ENCODE results near the gene CADM1. TPM values are rescaled to one million over a fixed set of nuclear protein-coding genes. Genes with fewer than 3 reads are reported as not detected.
A peak's percentile ranks its signal among the peaks of the same experiment; 100 is the strongest.

The CADM1 gene
- total and polyA plus RNA-seq, 10 of the 15 experiments (the other 5 are each of a cell fraction or from before 2014, with no cell fraction given) = 0.03 to 0.48 (median 0.15) TPM; not detected in 3

DNA sequence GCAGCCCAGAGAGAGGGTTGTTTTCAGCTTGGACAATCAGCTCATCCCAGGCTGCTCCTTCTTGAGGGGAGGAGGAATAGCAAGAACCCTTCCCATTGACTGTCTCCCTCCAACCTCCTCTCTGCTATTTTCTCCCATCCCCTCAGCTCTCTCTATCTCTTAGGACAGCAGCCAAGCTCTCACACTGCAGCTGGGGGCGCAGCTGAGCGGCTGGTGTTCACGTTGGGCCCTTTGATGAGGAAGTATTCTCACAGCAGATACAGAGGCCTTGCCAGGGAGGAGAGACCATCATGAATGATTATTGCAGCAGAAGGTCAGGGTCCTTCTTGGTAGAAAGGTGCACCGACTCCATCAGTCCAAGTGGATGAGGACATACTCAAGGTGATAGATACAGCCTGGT is 26.5 kb upstream of the CADM1 start:
- ChIA-PET SMC1A (ENCODE audit: uncharacterized antibody, unreplicated experiment) (interaction anchor here (0.6 to 1.1 kb wide), 2 partner anchors 29 to 53 kb away, joined by 3 to 4 read pairs; no protein-coding TSS in a partner anchor), CTCF (interaction anchor here (0.6 to 0.8 kb wide), 2 partner anchors 8 to 41 kb away, joined by 3 read pairs; no protein-coding TSS in a partner anchor), POLR2A (no interaction called here), RAD21 (ENCODE audit: unreplicated experiment) (interaction anchor here (1.0 kb wide), 1 partner anchor 9 kb away, joined by 3 read pairs; no protein-coding TSS in a partner anchor)
- no peaks in the 10 kb centered on the region for H4K20me1 ChIP-seq (ENCODE audit: control insufficient read depth, insufficient read depth)
- no peaks in the 10 kb centered on the region for H3K79me2 ChIP-seq (ENCODE audit: control insufficient read depth, insufficient read depth, low read length)
- no peak overlapping the region for H3K9ac ChIP-seq (ENCODE audit: control insufficient read depth, insufficient read depth, low read length)
- no TSS peak for BruUV-seq (replicated peaks)
- no peak overlapping the region for H3K4me3 ChIP-seq
- no peak overlapping the region for H3K4me2 ChIP-seq (ENCODE audit: control insufficient read depth, insufficient read depth)
- 20% methylated on average over 4 of the region's 4 CpGs for WGBS (ENCODE audit: insufficient coverage, insufficient replicate concordance, low lambda C conversion rate, missing lambda C conversion rate)
- FAIRE-seq (no peak), ATAC-seq (peak; percentile 77), DNase-seq (ENCODE audit: low read depth, low spot score) (no peak)
- H3K27me3 ChIP-seq (replicated peaks in 1 of 2; ENCODE audit: control insufficient read depth in 2 of 2, insufficient read depth in 2 of 2, low read length in 1 of 2) = peaks cover 0 to 2% of the 10 kb centered on the region in 2 experiments; a peak in 1 of 4 replicates
- intact Hi-C loops (cut with micrococcal nuclease; ENCODE audit: unreplicated experiment) (no loop called here), in situ Hi-C loops (cut with MboI) (no loop called here)
- H2AFZ ChIP-seq (ENCODE audit: control insufficient read depth, low read depth, low read length) = no peak overlapping the region
- no peak overlapping the region for H3K27ac ChIP-seq (ENCODE audit: control insufficient read depth, insufficient read depth)
- no peaks in the 10 kb centered on the region for H3K9me3 ChIP-seq (replicated peaks; ENCODE audit: control insufficient read depth, insufficient read depth, low read length)
- H3K36me3 ChIP-seq (ENCODE audit: control insufficient read depth in 2 of 2, insufficient read depth in 2 of 2, low read length in 1 of 2) = no peaks in the 10 kb centered on the region
- no peak for TF ChIP-seq KLF5 (IDR thresholded peaks at IDR 0.05; ENCODE audit: partially characterized antibody)
- TF ChIP-seq SMC3 (IDR thresholded peaks at IDR 0.05; ENCODE audit: borderline replicate concordance, low read length) = peak; percentile 32; the same call in 1 of the 2 replicates
- TF ChIP-seq YBX1 (IDR thresholded peaks at IDR 0.05) = no peak
- TF ChIP-seq BMI1 (IDR thresholded peaks at IDR 0.05; ENCODE audit: borderline replicate concordance) = no peak
- TF ChIP-seq, protein P1, sequence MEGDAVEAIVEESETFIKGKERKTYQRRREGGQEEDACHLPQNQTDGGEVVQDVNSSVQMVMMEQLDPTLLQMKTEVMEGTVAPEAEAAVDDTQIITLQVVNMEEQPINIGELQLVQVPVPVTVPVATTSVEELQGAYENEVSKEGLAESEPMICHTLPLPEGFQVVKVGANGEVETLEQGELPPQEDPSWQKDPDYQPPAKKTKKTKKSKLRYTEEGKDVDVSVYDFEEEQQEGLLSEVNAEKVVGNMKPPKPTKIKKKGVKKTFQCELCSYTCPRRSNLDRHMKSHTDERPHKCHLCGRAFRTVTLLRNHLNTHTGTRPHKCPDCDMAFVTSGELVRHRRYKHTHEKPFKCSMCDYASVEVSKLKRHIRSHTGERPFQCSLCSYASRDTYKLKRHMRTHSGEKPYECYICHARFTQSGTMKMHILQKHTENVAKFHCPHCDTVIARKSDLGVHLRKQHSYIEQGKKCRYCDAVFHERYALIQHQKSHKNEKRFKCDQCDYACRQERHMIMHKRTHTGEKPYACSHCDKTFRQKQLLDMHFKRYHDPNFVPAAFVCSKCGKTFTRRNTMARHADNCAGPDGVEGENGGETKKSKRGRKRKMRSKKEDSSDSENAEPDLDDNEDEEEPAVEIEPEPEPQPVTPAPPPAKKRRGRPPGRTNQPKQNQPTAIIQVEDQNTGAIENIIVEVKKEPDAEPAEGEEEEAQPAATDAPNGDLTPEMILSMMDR (IDR thresholded peaks at IDR 0.05 in 2 of 3, conservative IDR thresholded peaks at IDR 0.05 in 1 of 3; ENCODE audit: control insufficient read depth in 2 of 3, extremely low read depth in 1 of 3, insufficient read depth in 1 of 3, low read depth in 3 of 3, low read length in 3 of 3) = peak; percentile 43 to 45 (median 44); a peak in 5 of 6 replicates
- no peak for TF ChIP-seq POLR2AphosphoS5 (IDR thresholded peaks at IDR 0.05; ENCODE audit: low read length)
- no peak for TF ChIP-seq IKZF2 (IDR thresholded peaks at IDR 0.05)
- TF ChIP-seq RAD21 (IDR thresholded peaks at IDR 0.05; ENCODE audit: insufficient read depth, low read depth, low read length) = peak; percentile 36; the same call in 1 of the 2 replicates
- TF ChIP-seq ELK1 (IDR thresholded peaks at IDR 0.05; ENCODE audit: low read depth, low read length) = no peak
- no peak for TF ChIP-seq LARP7 (IDR thresholded peaks at IDR 0.05)
- no peak for TF ChIP-seq HSF1 (IDR thresholded peaks at IDR 0.05; ENCODE audit: low read depth, low read length)
- H3K4me1 ChIP-seq (ENCODE audit: control insufficient read depth, insufficient read depth, low read length) = no peaks in the 10 kb centered on the region
